ENCODE measurements around the gene SORCS3. TPM values are rescaled to one million over a fixed set of nuclear protein-coding genes. Genes with fewer than 3 reads are reported as not detected.

SORCS3 gene
- total RNA-seq, 4 donors from 2014 or later = not detected

DNA sequence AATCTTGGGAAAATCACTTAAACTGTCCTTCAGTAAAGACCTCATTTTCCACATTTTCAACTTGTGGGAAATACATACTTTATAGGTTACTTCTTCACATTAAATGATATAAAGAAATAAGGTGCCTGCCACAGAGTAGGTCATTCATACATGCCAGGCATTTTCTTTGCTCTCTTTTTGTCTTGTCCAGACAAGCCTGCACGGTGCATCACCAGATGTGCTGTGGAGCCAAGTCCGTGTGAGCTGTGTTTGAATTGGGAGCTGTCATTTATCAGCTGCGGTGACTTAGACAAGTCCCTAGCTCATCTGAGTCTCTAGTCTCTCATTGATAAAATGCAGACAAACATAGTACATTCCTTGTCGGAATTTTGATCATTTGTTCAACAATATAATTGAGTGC, 432.9 kb downstream of the SORCS3 start:
- TF ChIP-seq, protein P1, sequence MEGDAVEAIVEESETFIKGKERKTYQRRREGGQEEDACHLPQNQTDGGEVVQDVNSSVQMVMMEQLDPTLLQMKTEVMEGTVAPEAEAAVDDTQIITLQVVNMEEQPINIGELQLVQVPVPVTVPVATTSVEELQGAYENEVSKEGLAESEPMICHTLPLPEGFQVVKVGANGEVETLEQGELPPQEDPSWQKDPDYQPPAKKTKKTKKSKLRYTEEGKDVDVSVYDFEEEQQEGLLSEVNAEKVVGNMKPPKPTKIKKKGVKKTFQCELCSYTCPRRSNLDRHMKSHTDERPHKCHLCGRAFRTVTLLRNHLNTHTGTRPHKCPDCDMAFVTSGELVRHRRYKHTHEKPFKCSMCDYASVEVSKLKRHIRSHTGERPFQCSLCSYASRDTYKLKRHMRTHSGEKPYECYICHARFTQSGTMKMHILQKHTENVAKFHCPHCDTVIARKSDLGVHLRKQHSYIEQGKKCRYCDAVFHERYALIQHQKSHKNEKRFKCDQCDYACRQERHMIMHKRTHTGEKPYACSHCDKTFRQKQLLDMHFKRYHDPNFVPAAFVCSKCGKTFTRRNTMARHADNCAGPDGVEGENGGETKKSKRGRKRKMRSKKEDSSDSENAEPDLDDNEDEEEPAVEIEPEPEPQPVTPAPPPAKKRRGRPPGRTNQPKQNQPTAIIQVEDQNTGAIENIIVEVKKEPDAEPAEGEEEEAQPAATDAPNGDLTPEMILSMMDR (IDR thresholded peaks at IDR 0.05) = no peak
- no peak for TF ChIP-seq POLR2A (IDR thresholded peaks at IDR 0.05)
- 74 to 86% methylated on average over 4 of the region's 4 CpGs for WGBS, 2 donors
- intact Hi-C loops (cut with DNase I) = no loop called here
- Histone ChIP-seq H3K4me1 (no peaks in the 10 kb centered on the region), H3K27ac (no peak overlapping the region), H3K9me3 (no peaks in the 10 kb centered on the region), H3K4me3 (replicated peaks in 1 of 3) (no peak overlapping the region), H3K27me3 (no peaks in the 10 kb centered on the region), H3K36me3 (no peaks in the 10 kb centered on the region)
- no peak for DNase-seq

DNA sequence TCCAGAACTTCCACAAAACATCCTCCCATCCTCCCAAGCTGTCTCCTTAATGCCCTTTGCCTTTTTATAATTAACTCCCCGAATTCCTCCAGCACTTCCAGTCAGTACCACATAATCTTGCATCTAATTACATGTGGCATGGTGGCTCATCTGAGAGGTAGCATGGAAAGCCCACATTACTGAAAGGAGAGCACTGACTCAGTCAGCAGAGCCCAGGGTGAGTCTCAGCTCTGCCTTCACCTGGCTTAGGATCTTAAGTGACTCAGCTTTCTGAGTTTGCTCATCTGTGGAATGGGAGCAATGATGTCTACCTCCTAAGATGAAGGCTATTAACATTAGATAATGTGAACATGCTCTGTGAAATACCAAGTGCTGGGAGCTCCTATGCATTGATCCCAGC, 433.9 kb downstream of the SORCS3 start:
- no peak overlapping the region for H3K27ac ChIP-seq
- H3K4me3 ChIP-seq (replicated peaks in 1 of 3) = no peak overlapping the region
- H3K36me3 ChIP-seq = no peaks in the 10 kb centered on the region
- H3K4me1 ChIP-seq = no peaks in the 10 kb centered on the region
- WGBS, 2 donors = 63 to 65% methylated on average over 1 of the region's 1 CpG
- no peak for DNase-seq
- TF ChIP-seq, protein P1 (IDR thresholded peaks at IDR 0.05) = no peak
- no peak for TF ChIP-seq POLR2A (IDR thresholded peaks at IDR 0.05)
- no peaks in the 10 kb centered on the region for H3K27me3 ChIP-seq
- no peaks in the 10 kb centered on the region for H3K9me3 ChIP-seq
- intact Hi-C loops (cut with DNase I) = no loop called here

DNA sequence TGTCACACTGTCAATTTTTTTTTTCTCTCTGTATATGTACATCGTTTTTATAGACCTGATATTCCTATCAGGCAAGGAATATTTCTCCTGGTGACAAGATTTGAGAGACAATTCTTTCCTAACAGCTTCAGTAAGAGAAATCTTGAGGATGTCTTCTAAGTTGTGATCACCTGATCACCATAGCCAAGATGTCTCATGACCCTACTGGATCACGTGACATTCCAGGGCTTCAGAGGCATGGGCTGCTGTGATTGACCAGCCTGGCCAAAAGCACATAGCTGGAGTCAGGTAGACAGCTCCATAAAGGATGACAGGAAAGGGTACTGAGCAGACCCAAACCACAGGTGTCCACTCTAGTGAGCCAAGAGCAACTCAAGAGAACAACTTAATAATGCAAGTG, 444.9 kb downstream of the SORCS3 start:
- TF ChIP-seq POLR2A (IDR thresholded peaks at IDR 0.05) = no peak
- TF ChIP-seq, protein P1 (IDR thresholded peaks at IDR 0.05) = no peak
- no peak overlapping the region for H3K27ac ChIP-seq
- no peaks in the 10 kb centered on the region for H3K9me3 ChIP-seq
- no peaks in the 10 kb centered on the region for H3K4me1 ChIP-seq
- H3K36me3 ChIP-seq = no peaks in the 10 kb centered on the region
- no peaks in the 10 kb centered on the region for H3K27me3 ChIP-seq
- intact Hi-C loops (cut with DNase I) = no loop called here
- H3K4me3 ChIP-seq (replicated peaks in 1 of 3) = no peak overlapping the region
- 64 to 83% methylated on average over 2 of the region's 2 CpGs for WGBS, 2 donors
- no peak for DNase-seq

DNA sequence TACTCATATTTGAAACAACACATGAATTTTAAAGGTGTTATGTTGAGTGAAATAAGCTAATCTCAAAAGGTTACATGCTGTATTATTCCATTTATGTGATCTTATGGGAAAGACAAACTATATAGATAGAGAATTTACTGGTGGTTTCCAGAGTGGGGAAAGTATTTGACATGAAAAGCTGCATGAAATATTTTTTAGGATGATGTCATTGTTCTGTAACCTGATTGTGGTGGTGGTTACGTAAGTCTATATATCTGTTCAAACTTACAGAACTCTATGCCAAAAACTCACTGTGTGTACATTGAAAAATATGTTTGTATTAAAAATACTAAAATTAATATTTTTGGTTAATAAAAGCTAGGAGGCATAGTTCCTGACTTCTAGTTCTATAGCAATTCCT, 453.0 kb downstream of the SORCS3 start:
- TF ChIP-seq, protein P1 (IDR thresholded peaks at IDR 0.05) = no peak
- TF ChIP-seq POLR2A (IDR thresholded peaks at IDR 0.05) = no peak
- H3K9me3 ChIP-seq = no peaks in the 10 kb centered on the region
- no peaks in the 10 kb centered on the region for H3K4me1 ChIP-seq
- no peaks in the 10 kb centered on the region for H3K36me3 ChIP-seq
- H3K27me3 ChIP-seq = no peaks in the 10 kb centered on the region
- DNase-seq = no peak
- no peak overlapping the region for H3K27ac ChIP-seq
- WGBS, 2 donors = 75 to 93% methylated on average over 1 of the region's 1 CpG
- intact Hi-C loops (cut with DNase I) = no loop called here
- no peak overlapping the region for H3K4me3 ChIP-seq (replicated peaks in 1 of 3)

GRCh38 chr10:105096316-105096715, 455.2 kb downstream of the SORCS3 start:
- TF ChIP-seq POLR2A (IDR thresholded peaks at IDR 0.05) = no peak
- TF ChIP-seq, protein P1 (IDR thresholded peaks at IDR 0.05) = no peak

More at GRCh38 chr10:105096316-105096715, 455.2 kb downstream of the SORCS3 start:
- no peaks in the 10 kb centered on the region for H3K4me1 ChIP-seq
- no peaks in the 10 kb centered on the region for H3K9me3 ChIP-seq
- 78 to 84% methylated on average over 3 of the region's 3 CpGs for WGBS, 2 donors
- DNase-seq = no peak
- intact Hi-C loops (cut with DNase I) = no loop called here
- H3K4me3 ChIP-seq (replicated peaks in 1 of 3) = no peak overlapping the region
- H3K36me3 ChIP-seq = no peaks in the 10 kb centered on the region
- H3K27ac ChIP-seq = no peak overlapping the region
- no peaks in the 10 kb centered on the region for H3K27me3 ChIP-seq
